GM13976 (cell line): ENCODE data around the gene TMEM238.

ENCODE experiments used
- DNase-seq: peaks from one replicate; pipeline ENCODE4 v3.0.0; 2012; ENCODE audit warnings: low spot score
- in situ Hi-C: fragments of 300-500 bp; cut with MboI; formaldehyde crosslinking; loops from one replicate; pipeline ENCODE4 v1.12.0; 2022; ENCODE audit warnings: low sequenced_read_pairs, mixed read lengths, inconsistent platforms; ENCODE audit not compliant: unreplicated experiment
- TF ChIP-seq, protein P1 (sequence below): IDR thresholded peaks from 2 replicates; pipeline ENCODE4 v1.5.1; 2012; ENCODE audit warnings: borderline replicate concordance, mild to moderate bottlenecking; ENCODE audit not compliant: insufficient read depth; ENCODE audit errors: extremely low read depth, missing control alignments, control extremely low read depth

Gene TMEM238

DNA sequence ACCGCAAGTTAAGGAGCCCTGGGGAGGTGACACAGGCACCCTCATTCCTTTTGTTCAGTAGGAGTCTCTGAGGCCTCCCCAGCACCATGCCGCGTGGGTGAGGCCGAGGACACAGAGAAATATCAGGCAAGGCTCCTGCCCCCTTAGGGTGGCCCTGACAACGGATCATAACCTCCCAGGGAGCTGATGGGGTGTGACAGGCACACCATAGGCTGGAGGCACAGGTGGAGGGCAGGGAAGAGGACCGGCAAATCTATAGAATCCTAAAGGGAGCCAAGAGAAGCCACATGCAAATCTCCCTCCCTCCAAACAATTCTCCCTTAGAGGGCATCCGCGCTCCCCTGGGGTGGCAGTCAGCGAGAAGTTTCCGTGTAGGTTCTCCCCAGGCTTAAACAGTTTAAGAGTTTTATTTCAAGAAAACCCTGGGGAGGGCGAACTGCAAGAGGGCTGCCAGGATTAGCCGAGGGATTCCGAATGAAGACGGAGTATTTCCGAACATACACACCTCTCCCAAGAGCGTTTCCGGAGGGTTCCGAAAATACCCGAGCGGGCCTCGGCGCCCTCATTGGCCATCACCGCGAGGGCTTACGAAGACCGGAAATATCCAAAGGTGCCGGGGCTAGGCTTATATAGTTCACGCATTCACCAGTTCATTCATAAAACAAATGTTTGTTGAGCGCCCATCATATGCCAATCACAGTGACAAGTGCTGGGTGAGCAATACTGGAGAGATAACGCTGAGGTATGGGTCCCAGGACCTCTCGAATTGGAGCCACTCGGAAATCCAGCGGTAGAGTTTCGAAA, 1.0 kb upstream of the TMEM238 start:
- TF ChIP-seq, protein P1, sequence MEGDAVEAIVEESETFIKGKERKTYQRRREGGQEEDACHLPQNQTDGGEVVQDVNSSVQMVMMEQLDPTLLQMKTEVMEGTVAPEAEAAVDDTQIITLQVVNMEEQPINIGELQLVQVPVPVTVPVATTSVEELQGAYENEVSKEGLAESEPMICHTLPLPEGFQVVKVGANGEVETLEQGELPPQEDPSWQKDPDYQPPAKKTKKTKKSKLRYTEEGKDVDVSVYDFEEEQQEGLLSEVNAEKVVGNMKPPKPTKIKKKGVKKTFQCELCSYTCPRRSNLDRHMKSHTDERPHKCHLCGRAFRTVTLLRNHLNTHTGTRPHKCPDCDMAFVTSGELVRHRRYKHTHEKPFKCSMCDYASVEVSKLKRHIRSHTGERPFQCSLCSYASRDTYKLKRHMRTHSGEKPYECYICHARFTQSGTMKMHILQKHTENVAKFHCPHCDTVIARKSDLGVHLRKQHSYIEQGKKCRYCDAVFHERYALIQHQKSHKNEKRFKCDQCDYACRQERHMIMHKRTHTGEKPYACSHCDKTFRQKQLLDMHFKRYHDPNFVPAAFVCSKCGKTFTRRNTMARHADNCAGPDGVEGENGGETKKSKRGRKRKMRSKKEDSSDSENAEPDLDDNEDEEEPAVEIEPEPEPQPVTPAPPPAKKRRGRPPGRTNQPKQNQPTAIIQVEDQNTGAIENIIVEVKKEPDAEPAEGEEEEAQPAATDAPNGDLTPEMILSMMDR, result no peak
- peak; percentile 95 for DNase-seq
- in situ Hi-C loops, result no loop called here

DNA sequence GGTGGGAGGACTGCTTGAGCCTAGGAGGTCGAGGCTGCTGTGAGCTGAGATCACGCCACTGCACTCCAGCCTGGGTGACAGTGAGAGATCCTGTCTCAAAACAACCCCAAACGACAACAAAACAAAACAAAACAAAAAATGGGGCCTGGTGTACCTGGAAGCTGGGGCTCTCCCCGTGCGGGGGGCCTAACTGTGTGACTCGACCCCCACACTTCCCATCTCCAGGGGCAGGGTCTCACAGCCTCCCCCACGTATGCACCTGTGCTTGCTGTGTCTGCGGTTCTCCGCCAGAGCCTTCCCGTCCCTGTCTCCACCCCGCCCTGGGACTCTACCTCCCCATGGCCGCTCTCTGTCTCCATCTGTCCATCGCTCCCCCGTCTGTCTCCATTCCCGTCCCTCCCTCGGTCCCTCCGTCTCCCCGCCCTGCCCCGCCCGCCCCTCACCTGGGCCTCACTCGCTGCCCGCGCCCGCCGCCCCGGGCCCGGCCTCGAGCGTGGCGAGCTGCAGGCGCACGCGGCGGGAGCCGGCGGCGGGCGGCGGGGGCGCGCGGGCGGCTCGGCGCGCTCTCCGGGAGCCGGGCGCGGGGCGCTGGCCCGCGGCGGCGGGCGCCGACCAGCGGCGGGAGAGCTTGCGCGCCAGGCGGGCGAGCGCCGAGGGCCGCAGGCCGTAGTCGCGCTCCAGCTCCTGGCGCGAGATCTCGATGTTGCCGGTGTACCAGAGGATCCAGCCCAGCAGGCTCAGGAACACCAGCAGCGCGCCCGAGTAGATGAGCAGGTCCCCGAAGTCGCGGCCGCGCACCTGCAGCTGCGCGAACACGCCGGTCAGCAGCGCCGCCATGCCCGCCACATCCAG, 587 bp downstream of the TMEM238 start:
- TF ChIP-seq, protein P1, result peak; percentile 51
- in situ Hi-C loops, result no loop called here
- peak; percentile 84 for DNase-seq

DNA sequence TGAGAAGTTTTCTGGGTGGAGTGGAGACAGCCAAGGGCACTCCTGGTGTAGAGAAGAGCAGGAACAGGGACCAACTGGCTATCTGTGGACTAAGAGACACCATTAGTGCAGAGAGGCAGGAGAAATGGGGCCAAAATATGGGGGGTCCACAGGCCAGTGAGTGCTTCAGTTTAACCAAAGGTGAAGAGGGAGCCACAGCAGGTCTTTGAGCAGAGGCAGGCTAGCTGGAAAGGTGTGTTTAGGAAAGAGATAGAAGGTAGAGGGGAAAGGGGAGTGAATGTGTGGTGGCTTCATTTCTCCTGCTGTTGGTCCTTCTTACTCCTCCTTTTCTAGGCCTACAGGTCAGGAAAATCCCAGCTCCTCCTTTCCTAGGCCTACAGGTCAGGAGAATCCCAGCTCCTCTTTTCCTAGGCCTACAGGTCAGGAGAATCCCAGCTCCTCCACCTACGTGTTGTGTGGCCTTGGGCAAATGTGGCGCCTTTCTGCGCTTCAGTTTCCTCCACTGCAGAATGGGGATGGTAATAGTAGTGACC, 1.5 kb downstream of the TMEM238 start:
- no peak for DNase-seq
- in situ Hi-C loops, result no loop called here
- TF ChIP-seq, protein P1, result no peak

DNA sequence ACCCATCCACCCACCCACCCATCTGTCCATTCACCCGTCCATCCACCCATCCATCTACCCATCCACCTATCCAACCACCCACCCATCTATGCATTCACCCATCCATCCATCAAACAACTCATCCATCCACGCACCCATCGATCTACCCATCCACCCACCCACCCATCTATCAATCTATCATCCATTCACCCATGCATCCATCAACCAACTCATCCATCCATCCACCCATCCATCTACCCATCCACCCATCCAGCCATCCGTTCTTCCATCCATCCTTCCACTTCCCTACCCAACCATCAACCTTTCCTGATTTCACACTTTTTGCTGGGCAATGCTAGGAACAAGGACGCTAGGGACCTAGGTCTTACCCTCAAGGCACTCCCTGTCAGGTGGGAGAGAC, 2.1 kb downstream of the TMEM238 start:
- in situ Hi-C loops, result no loop called here
- TF ChIP-seq, protein P1, result no peak
- no peak for DNase-seq

DNA sequence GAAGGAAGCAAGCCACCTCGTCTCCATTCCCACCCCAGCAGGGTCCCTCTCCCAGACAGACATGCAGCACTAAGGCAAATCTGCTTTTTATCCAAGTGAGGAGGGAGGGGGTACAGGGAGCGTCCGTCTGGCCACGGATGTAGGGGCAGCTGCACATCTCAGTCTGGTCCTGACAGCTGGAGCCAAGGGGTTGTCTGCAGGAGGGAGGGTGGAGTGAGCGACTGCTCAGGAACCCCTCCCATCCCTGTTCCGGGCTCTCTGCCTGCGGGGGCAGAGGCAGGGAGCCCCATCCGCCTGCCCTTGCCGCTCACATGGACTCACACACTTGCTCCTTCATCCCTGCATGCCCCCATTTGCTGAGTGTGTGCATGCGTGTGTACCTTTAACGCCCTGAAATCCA, 4.9 kb downstream of the TMEM238 start:
- in situ Hi-C loops, result no loop called here
- TF ChIP-seq, protein P1, result no peak
- no peak for DNase-seq

DNA sequence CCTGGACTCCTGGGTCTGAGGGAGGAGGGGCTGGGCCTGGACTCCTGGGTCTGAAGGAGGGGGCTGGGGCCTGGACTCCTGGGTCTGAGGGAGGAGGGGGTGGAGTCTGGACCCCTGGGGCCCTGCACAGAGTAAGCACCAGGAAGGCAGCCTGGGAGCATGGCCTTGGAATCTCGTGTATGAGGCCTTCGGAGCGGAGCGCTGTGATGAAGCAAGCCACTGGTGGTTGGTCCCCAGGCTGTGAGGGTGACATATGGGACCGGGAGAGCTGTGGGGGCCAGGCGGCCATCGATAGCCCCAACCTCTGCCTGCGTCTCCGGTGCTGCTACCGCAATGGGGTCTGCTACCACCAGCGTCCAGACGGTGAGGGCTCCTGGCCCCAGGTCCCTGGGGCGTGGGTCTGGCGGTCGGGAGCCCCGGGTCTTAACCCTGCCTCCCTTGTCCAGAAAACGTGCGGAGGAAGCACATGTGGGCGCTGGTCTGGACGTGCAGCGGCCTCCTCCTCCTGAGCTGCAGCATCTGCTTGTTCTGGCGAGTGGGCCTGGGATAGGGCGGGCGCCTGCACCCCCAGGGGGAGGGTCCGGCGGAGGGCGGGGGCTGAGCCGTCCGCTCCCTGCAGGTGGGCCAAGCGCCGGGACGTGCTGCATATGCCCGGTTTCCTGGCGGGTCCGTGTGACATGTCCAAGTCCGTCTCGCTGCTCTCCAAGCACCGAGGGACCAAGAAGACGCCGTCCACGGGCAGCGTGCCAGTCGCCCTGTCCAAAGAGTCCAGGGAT, 6.5 kb downstream of the TMEM238 start:
- in situ Hi-C loops, result no loop called here
- DNase-seq, result no peak
- TF ChIP-seq, protein P1, result no peak
